Measurements from ENCODE around the gene FUT6.
"Not testable (repeated sequence)": the region's sequence is repeated elsewhere in the genome, so short reads cannot be mapped to it uniquely, and the experiment has no call there.

FUT6 gene

DNA sequence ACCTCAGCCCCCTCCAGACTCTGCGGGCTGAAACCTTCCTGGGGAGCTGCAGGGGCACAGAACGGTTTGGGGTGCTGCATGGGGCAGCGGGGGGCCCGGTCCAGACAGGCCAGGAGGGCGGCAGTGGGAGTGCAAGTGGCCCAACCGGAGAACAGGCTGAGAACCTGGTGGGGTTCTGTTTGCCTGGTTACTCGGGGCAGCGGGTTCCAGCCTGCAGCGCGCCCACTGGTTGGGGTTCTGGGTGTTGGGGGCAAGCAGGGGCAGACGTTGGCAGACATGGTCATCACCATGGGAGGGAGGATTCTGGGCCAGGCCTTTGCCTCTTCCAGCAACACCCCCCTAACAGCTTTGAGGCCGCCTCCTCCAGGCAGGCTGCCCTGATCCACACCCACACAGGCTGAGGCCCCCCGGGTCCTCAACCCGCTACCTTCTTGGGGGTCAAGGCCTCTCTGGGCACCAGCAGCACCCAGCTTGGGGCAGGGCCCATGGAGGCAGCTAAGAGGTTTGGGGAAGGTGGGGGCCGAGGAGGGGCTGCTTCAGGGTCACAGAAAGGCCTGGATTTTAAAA lies 54.8 kb downstream of the FUT6 start, which contains the start of gene PRR22:
Gene PRR22, minus strand, starts transcription at position 166 of the 567 bp plus-strand sequence. Its CDS starts 86 bp downstream, at position 80.
- no peak for DNase-seq

DNA sequence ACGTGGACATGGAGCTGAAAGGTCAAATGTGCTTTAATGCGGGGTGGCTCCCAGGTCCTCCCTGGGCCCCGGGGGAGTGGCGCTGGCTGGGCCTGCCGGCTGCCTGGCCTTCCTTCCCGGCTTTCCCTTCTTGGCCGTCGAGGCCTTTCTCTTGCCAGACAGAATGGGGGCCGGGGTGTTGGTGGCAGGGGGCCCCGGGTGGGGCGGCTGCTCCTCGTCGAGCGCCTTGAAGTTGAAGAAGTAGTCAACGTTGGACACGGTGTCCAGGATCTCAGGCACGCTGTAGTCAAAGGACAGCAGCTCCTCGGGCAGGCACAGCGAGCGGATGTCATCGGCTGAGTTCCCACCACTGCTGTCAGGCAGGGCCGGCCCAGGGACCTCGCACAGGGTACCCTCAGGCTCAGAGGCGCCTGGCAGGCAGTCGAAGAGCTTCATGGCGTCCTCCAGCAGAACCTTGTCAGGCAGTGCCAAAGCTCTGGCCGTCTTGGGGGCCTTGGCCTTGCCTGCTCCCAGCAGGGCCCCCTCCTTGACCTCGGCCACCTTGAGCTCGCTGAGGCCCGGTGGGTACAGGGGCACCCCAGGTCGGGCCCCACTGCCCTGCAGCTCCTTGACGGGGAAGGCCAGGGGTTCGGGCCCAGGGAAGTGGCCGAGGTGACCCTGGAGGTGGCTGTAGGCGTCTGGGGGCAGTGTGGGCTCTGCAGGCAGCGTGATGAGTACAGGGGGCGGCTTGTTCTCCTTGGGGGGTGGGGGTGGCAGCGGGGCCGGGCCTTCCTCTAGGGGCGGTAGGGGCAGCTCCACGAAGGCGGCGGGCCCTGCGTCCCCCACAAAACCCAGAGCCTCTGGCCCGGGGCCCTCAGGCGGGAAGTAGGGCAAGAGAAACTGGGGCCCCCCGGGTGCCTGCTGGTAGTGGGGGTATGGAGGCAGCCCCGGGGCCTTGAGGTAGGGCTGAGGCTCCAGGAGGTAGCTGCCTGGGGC lies 56.3 kb downstream of the FUT6 start:
- no peak for DNase-seq

DNA sequence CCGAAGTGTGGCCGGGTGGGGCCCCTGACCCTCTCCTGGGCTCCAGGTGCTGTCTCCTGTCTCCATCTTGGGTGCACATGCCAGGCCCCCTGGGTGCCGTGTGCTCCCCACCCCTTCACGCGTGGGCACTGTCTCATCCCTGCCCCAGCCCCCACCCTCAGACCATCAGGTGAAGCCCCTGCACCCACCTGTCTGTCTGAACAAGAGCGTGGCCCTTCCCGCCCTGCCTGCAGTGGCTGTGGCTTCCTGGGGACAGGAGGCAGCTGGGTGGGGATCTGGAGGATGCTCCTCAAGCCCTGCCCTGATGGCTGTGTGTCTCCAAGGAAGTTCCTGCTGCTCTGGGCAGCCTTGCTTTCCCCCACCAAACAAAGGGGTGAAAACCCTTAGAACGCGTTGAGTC lies 57.2 kb downstream of the FUT6 start:
- no peak for DNase-seq

DNA sequence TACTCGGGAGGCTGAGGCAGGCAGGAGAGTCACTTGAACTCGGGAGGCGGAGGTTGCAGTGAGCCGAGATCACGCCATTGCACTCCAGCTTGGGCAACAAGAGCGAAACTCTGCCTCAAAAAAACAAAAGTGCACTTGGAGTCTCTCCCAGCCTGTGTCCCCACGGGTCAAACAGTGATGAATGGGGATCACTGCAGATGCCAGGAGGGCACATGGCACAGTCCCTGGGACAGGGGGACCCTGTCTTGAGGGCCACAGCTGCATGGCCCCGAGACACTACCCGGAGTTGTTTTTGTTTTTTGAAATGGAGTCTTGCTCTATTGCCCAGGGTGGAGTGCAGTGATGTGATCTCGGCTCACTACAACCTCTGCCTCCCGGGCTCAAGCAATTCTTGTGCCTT lies 58.6 kb downstream of the FUT6 start:
- not testable (repeated sequence) for DNase-seq

Data from bone marrow (tissue), 2 donors.